HG02678 (cell line): ENCODE data around the gene ME1.
"Not testable (repeated sequence)": the region's sequence is repeated elsewhere in the genome, so short reads cannot be mapped to it uniquely, and the experiment has no call there.

Source experiments
- ATAC-seq: cut with Tn5 transposase; IDR thresholded peaks from one replicate; pipeline ENCODE4 v1.9.1; 2021; ENCODE audit warnings: mild to moderate bottlenecking, moderate library complexity; ENCODE audit not compliant: unreplicated experiment

Gene ME1

DNA sequence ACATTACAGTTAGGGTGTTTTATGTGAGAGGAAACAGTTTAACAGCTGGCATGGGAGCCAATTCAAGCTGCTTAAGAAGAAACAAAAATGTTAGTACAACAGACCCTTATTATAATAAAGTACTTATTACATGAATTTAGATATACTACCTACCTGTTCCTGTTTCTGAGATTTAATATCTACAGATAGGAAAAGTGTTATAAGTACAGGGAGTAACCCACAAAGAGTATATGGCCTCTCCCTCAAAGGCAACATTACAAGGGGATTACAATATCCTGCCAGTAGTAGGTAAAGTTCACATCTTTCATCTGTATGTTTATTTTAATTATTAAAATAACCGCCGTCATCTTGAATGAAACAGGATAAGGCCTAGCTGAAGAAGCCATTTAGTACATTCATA is 1.8 kb upstream of the ME1 start:
- ATAC-seq: no peak

DNA sequence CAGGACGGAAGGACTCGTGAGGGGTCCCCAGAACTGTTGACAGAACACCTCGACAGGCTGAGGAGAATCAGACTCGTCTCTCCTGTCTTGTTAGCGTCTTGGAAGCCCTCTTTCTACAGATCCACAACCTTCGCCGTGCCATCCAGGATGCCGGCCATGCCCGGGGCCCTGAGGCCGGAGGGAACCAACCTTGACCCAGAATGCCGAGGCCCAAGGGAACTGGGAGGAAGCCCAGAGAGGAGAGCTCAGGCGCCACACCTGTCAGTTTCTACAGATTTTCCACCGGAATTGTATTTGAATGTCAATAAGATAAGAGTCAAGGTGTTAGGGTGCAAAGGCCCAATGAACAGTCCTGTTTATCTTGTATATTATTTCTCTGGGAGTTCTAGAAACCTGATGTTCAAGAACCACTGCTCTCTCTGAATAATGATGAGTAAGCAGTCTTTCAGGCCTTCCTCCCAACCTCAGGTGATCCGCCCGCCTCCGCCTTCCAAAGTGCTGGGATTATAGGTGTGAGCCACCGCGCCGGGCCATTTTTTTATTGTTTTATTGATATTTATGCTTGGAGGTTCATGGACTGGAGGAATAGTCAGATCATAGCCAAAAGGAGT is 799 bp upstream of the ME1 start:
- ATAC-seq: no peak

DNA sequence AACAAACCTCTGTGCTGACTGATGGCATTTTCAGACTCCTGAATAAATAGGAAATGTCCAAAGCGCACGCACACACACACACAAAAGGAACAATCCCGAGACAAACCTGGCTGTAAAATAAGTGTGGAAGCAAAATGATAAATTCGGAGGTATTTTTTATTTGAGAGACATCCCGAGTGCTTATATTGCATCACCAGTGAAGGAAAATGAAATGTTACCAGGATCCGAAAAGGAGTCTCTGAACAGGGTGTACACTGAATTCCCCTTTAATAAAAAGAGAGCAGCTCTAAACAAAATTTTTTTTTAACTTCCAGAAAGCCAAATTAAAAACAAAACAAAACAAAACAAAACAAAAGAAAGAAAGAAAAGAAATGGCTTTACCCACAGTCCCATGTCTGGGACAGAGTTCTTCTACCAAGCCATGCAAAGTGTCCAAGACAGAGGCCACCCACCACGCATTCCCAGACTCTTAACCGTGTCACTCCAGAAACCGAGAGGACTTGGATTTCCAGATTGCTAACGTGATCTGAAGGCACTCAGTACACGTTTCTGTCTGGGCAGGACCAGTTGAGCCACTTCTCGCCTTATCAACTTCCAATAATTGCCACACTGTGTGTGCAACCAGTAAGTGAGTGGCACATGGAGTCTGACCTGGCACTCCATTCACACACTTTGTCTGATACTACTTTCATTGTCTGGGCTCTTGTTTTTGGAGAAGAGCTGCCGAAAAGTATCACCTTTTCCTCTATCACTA is 817 bp downstream of the ME1 start:
- peak; percentile 3 for ATAC-seq

DNA sequence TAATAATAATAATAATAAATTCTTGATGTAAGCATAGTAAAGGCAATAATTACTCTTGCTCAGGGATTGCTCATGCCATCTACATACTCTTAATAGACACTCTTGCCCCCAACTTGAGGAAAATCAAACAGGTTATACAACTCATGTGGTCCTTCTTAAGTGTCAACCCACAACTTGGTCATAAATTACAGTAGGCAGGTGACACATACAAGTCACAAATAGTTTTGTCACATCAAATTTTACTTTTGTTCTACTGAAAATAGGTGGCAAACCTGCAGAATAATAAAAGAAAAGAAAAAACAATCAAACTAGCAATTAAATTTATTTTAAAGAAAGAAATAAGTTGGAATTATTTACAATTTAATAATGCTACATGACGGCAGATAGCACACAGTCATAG is 1.6 kb downstream of the ME1 start:
- no peak for ATAC-seq

DNA sequence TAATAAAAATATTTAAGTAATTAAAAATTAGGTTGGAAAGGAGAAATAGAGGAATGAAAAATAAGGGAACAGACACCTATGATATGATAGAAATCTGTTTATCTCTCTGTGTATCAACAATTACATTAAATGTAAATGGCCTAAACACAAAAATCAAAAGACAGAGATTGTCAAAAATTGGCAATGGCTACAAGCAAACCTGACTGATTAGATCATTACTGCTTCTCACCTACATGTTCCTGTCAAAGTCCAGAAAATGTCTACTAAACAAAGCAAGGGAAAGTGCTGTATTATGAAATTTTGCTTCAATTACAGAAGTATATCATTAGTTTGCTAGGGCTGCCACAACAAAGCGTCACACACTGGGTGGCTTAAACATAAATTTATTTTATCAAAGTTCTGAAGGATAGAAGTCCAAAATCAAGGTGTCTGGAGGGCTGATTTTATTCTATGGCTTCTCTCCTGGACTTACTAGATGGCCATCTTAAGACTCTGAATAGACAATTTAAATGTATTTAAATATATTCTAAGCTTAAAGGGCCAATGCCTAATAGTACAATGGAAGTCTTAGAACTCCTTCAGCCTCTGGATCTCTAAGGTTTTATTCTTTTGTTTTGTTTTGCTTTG is 6.3 kb downstream of the ME1 start:
- ATAC-seq: no peak

DNA sequence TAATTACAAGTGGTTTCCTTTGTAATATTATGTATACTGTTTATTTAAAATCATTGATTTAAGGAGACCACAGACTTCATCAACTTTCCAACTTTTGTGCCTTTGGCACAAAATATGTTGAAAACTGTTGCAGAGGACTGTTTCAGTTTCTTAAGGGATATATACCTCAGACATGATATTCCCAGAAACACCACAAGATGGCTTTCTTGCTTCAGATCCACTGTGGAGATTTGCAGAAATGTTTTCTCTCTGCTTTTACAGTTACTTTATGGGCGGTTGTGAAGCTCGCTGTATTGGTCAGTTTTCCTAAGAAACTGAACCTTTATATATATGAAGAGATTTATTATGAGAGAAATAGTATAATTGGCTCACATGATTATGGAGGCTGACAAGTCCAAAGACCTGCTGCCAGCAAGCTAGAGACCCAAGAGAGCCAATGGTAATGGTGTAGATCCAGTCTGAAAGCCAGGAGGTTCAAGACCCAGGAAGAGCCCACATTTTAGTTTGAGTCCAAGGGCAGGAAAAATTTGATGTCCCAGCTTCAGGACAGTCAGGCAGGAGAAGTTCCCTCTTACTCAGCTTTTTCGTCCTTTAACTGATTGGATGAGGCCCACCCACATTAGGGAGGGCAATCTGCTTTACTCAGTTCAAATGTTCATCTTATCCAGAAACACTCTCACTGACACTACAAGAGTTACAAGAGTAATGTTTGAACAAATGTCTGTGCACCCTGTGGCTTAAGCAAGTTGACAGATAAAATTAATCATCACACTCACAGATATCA is 12.8 kb downstream of the ME1 start:
- peak; percentile 58 for ATAC-seq

DNA sequence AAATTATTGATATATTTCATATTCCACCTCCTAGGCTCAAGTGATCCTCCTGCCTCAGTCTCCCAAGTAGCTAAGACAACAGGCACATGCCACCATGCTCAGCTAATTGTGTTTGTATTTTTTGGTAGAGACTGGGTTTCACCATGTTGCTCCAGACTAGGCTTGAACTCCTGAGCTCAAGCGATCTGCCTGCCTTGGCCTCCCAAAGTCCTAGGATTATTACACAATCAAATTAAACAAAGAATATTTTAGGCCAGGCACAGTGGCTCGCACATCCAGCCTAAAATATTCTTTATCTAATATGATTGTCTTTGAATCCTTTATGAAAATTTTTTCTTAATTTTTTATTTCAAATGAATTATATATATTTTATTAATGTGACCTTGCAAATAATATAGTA is 17.8 kb downstream of the ME1 start:
- ATAC-seq: no peak

DNA sequence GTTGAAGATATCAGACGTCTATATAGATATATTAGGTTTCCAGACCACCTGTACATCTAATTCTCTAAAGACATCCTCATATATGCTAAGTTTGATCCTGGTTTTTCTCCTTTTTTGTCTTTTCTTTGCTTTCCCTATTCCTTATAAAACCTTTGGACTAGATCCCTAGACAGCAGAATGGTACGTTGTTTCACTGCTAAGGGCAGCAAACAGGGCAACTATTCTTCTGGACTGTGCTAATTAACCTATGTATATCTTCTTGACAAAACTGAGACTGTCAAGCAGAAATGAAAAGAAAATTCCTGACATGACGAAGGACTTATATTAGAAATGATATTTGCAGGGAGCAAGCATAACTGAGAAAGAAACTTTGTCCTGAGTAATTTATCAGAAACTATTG is 19.1 kb downstream of the ME1 start:
- ATAC-seq: no peak

DNA sequence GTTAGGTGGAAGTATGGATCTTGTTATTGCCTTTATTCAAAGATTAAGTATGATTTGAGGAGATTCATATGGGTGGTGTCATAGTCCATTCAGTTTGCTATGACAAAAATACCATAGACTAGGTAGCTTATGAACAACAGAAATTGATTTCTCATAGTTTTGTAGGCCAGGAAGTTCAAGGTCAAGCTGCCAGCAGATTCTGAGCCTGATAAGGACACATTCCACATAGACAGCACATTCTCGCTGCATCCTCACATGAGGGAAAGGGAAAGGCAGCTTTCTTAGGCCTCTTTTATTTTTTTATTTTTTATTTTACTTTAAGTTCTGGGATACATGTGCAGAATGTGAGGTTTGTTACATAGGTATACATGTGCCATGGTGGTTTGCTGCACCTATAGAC is 27.7 kb downstream of the ME1 start:
- ATAC-seq: no peak

DNA sequence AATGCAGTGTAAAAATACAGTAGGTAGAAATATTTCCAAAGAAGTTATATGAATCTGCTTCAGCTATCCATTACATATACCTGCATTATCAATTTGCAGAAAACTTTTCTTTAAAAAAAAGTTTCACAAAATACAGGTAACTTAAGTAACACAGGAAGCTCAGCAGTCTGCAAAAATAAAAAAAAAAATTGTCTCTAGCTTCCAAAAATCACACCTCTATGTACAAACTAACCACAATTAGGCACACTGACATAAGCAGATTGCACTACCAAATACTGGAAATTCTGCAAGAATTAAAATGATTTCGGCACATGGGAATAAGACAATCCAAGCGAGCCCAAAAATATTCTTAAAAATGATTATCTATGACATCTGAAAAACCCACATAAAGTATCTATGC is 41.2 kb downstream of the ME1 start:
- ATAC-seq: no peak

DNA sequence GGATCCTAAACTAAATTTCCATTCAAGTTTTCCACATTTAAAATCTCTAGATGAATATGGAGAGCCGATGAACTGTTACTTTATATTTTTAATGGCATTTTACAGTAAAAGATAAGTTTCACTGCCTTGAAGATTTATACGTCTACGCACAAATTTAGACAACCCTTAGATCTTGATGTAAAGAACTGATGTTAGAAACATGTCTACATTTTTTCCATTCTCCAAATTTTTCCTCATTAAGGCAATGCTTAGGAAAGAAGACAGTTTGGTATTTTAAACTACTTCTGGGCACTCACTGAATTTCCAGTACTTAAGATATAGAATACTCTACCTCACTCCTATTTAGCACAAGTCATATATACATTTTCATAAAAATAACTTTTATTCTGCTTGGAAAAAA is 45.4 kb downstream of the ME1 start:
- no peak for ATAC-seq

DNA sequence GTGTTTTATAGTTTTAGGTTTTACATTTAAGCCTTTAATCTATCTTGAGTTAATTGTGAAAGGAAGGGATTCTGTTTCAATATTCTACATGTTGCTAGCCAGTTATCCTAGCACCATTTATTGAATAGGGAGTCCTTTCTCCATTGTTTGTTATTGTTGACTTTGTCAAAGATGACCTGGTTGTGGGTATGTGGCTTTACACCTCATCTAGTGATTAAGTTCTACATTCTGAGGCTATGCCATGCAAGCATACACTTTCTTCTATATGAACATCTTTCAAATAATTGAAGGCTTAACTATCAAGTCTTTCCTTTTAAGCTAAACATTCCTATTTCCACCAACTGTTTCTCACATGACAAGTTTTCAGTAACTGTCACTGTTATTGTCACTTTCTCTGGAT is 46.1 kb downstream of the ME1 start:
- ATAC-seq: no peak

DNA sequence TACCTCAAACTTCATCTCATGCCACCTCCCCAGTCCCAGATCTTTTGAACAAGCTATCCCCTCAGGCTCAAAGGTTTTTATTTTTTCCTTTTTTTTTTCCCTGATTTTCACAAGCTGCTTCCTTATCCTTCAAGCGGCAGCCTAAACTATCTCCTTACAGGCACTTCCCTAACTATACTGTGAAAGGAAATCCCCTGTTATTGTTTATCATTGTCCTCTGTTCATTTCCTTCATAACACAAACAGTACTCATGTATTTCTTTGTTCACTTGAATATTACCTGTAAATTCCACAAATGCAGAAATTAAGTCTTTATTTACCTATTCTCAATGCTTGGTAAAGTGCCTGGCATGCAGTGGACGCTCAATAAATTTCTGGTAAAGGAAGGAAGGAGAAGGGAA is 48.9 kb downstream of the ME1 start:
- no peak for ATAC-seq

DNA sequence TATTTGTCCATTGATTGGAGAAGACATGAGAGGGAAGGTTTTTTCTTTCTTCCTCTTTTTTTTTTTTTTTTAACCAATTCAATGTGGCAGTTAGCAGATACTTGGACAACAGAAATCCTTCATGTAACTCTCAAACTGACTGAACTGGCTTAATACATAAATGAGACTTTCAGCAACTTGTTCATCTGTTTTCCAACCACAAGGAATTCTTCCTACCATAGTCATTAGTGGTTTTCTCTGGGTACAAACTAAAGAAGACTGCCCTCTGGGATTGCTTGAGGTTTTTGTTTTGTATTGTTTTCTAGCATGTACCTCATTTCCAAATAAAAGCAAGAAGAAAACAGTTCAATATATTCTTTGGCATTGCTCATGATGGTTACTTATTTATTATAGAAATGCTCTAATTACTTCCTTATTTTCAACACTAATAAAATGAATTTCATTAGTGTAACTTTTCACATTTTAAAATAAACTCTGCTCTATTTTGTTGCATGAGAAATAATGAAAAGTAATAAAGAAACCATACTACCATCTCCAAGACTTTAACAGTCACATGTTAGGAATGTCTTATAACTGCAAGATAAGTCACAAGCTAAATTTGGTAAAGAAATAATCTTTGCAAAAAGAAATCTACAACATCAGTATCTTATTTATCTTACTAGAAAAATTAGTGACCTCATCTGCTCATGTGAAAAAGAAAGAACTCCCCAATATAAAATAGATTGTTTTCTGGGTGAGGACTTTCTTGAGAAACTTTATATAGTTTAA is 52.0 kb downstream of the ME1 start:
- ATAC-seq: no peak

DNA sequence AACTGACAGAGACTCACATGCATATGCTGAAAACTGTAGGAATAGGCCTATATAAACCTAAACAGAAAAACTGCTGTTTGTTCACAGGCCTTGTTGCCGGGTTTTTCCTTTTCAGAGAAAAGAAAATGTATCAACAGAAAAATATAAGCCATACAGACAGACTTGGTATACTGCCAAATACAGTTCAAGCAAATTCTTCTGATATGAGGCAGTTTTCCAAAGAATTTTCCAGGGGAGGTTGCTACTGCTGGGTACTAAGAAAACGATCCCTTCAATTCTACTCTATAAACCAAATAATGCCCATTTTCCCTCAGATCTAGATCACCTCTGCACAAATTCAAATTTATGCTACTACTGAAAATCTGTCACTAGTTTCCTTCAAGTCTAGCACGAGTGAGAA is 59.4 kb downstream of the ME1 start:
- ATAC-seq: no peak

DNA sequence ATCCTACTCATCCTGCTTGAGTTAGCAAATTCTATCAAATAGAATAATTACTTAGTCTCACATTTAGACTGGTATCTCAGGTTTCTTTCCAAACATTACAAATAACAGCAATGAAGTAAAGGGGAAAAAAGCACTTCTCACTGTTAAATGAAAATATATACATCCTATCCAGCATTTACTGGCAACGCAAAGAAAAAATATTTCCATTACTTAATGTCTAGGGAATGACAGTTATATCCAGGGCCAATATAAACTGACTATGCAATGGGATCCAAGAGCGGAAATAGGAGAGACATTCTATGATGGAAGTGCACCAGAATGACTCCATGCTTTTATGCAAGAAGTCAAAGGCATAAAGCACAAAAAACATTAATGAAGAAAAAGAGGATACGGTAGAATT is 60.3 kb downstream of the ME1 start:
- ATAC-seq: no peak

DNA sequence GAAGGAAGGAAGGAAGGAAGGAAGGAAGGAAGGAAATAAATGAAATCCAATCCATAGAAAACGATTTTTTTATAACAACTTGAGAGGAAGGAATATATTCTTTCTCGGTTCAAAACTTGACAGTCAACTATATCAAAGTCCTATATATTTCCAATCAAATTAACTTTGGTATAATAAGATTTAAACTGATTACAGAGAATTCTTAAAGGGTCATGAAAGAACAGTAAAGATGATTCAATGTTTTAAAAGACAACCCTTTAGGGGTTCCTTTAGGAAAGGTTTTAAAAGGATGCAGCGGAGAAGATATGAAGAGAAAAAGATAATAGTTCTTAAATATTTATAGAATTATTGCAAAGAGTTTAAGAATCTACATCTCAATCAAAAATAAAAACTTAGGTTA is 61.2 kb downstream of the ME1 start:
- no peak for ATAC-seq

DNA sequence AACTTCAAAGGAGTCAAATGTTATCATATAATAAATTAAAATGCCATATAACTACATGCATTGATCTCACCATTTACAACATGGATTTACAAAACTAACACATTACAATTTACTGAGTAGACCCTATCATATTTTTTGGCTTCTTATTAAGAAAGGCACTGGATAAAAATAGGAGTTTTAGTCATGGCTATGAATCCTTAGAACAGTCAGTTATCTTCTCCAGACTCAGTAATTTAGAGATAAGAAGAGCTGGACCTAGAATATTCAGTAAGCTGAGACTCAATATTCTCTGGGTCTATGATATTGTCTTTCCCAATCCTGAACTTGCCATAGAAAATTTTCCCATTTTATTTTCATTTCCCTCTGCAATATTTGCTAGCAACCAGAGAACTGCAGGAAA is 62.3 kb downstream of the ME1 start:
- no peak for ATAC-seq

DNA sequence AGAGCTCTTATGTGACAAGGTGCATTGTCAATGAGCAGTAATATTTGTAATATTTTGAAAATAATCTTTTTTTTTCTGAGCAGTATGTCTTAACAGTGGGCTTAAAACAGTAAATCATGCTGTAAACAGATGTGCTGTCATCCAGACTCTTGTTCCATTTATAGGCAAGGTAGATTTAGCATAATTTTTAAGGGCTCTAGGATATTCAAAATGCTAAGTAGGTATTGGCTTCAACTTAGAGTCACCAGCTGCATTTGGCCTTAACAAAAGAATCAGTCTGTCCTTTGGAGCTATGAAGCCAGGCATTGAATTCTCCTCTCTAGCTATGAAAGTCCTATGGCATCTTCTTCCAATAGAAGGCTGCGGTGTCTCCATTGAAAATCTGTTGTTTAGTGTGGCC is 63.7 kb downstream of the ME1 start:
- no peak for ATAC-seq

DNA sequence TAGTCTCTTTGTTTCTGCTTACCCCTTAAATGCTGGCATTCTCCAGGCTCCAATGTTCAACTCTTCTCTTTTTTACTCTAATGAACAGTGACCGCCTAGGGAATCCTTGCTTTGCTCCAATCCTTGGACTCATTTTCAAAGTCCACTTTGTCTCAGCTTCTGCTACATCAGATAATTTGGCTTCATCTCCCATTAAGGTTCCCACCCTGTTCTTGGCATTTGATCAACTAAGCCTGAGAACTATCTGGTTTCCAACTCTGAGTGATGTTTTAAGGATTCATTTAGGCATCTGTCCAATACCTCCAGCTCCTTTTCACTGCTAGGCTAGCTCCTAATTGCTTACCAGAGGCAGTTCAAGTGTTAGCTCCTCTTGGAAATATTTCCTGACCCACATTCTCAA is 64.9 kb downstream of the ME1 start:
- ATAC-seq: no peak

DNA sequence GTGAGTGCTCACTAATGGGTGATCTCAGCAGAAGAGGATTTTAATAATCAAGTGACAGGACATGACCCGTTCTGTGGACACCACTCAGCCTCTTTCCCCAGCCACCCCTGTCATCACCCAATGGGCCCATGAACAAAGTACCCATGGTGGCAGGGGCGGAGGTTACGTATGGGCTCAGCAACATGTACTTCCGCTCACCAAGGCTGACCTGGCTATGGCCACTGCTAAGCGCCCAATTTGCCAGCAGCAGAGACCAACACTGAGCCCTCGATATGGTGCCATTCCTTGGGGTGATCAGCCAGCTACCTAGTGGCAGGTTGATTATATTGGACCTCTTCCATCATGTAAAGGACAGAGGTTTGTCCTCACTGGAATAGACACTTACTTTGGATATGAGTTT is 68.5 kb downstream of the ME1 start:
- ATAC-seq: not testable (repeated sequence)
